ENCODE measurements around the gene MMRN1.

DNA sequence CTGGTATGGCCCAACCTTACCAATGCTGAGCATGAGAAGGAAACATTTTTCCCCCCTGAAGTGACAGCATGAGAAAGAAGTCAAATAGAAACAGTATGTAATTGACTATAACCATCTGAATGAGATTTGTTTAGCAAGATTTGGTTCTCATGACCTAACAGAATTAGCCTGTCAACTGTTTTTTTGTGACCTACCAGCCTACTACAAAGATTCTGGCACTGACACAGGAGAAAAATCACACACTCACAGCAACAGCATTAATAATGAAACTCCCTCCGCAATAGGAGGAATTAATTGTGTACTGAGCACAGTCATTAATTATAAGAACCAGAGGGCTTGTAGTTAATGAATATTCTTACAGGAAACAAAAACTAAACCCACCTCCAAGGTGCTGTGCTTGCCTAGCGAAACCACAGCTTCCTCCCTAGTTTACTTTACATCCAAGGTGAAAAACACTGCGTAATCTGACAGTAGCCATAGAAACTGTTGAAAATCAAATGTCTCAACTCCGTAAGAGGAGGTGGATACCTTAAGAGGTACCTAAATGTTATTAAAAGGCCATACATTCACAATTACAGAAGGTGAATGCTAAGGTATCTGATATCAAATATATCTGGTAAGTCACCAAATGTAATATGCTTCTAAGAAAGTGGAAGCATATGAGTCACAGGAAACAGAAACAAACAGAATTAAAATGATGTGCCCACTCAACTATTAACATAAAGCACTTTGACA is 34.9 kb downstream of the MMRN1 start:
- TF ChIP-seq, protein P1, sequence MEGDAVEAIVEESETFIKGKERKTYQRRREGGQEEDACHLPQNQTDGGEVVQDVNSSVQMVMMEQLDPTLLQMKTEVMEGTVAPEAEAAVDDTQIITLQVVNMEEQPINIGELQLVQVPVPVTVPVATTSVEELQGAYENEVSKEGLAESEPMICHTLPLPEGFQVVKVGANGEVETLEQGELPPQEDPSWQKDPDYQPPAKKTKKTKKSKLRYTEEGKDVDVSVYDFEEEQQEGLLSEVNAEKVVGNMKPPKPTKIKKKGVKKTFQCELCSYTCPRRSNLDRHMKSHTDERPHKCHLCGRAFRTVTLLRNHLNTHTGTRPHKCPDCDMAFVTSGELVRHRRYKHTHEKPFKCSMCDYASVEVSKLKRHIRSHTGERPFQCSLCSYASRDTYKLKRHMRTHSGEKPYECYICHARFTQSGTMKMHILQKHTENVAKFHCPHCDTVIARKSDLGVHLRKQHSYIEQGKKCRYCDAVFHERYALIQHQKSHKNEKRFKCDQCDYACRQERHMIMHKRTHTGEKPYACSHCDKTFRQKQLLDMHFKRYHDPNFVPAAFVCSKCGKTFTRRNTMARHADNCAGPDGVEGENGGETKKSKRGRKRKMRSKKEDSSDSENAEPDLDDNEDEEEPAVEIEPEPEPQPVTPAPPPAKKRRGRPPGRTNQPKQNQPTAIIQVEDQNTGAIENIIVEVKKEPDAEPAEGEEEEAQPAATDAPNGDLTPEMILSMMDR (IDR thresholded peaks at IDR 0.05; ENCODE audit: insufficient read depth, low read depth, low read length): no peak
- TF ChIP-seq EZH2 (IDR thresholded peaks at IDR 0.05; ENCODE audit: insufficient read depth, low read length): no peak
